ENCODE measurements around the gene NSD2. TPM values are rescaled to one million over a fixed set of nuclear protein-coding genes. Genes with fewer than 3 reads are reported as not detected.

NSD2 gene
- total and polyA plus RNA-seq, 9 of the 15 experiments (the other 6 are each of a cell fraction or from before 2014, with no cell fraction given), result 6.4 to 126 (median 58.8) TPM

DNA sequence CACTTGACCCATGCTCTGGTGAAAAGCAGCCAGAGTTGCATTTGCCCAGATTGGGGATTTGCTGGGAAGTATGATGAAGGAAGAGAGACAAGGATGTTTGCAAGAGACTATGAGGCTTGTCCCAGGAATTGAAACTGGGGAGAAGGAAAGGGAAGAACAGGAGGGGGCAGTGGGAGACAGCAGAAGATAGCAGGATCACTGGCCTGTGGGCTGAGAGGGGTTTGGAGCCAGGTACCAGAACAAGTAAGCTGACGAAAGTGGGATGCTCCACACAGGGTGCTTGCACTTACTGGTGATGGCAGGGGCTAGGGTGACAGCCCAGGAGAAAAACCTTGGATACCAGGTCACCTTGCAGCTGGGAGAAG, 11.8 kb upstream of the NSD2 start:
- Histone ChIP-seq H4K20me1 (replicated peaks; ENCODE audit: control insufficient read depth, insufficient read depth, low read length) (no peaks in the 10 kb centered on the region), H3K36me3 (ENCODE audit: control insufficient read depth, insufficient read depth, low read length) (no peaks in the 10 kb centered on the region; the same call in 2 of the 3 replicates), H2AFZ (ENCODE audit: low read depth, low read length) (no peak overlapping the region), H3K9me3 (replicated peaks; ENCODE audit: control insufficient read depth, insufficient read depth, low read depth, low read length) (no peaks in the 10 kb centered on the region), H3K9me1 (ENCODE audit: control insufficient read depth, insufficient read depth, low read length) (no peaks in the 10 kb centered on the region), H3K27me3 (ENCODE audit: control insufficient read depth in 2 of 2, insufficient read depth in 2 of 2, low read length in 2 of 2) (no peaks in the 10 kb centered on the region), H3K4me3 (no peak overlapping the region), H3K4me2 (ENCODE audit: insufficient read depth, low read length) (no peak overlapping the region), H3K79me2 (ENCODE audit: control insufficient read depth, insufficient read depth, low read length) (peaks cover 37% of the 10 kb centered on the region), H3K9ac (ENCODE audit: insufficient read depth in 1 of 2, low read depth in 2 of 2, low read length in 2 of 2) (peak overlapping the region in 1 of 2 experiments; percentile 26; a peak in 1 of 4 replicates), H3K27ac (ENCODE audit: extremely low read depth, low read depth, low read length) (no peak overlapping the region), H3K4me1 (replicated peaks in 1 of 2; ENCODE audit: control insufficient read depth in 2 of 2, insufficient read depth in 2 of 2, low read length in 2 of 2) (peaks cover 23 to 60% of the 10 kb centered on the region in 2 experiments)
- WGBS (ENCODE audit: insufficient coverage, low coverage, missing lambda C conversion rate), result 20% methylated on average over 1 of the region's 1 CpG
- ChIA-PET POLR2A (interaction anchor here (0.6 to 4.3 kb wide), 5 partner anchors 8 to 13 kb away, joined by 3 to 17 read pairs (median 4); partner anchors contain the start of gene NSD2), CTCF (ENCODE audit: low intra/inter-chr PET ratio) (interaction anchor here (1.0 to 2.1 kb wide), 2 partner anchors 12 to 40 kb away, joined by 6 to 15 read pairs; partner anchors contain the start of gene NSD2)
- FAIRE-seq (no peak), DNase-seq (ENCODE audit: extremely low read depth in 1 of 4, low spot score in 3 of 4) (no peak), ATAC-seq (no peak)
- TF ChIP-seq JUND (IDR thresholded peaks at IDR 0.05; ENCODE audit: borderline replicate concordance, low read depth, low read length) (no peak), JUND (tag; IDR thresholded peaks at IDR 0.05; ENCODE audit: borderline replicate concordance, low read depth, low read length) (no peak), RAD21 (CRISPR knock-in tag; conservative IDR thresholded peaks at IDR 0.05 in 1 of 2, IDR thresholded peaks at IDR 0.05 in 1 of 2) (peak; percentile 20 to 47; a peak in 2 of 4 replicates)
- TF ChIP-seq, protein P1, sequence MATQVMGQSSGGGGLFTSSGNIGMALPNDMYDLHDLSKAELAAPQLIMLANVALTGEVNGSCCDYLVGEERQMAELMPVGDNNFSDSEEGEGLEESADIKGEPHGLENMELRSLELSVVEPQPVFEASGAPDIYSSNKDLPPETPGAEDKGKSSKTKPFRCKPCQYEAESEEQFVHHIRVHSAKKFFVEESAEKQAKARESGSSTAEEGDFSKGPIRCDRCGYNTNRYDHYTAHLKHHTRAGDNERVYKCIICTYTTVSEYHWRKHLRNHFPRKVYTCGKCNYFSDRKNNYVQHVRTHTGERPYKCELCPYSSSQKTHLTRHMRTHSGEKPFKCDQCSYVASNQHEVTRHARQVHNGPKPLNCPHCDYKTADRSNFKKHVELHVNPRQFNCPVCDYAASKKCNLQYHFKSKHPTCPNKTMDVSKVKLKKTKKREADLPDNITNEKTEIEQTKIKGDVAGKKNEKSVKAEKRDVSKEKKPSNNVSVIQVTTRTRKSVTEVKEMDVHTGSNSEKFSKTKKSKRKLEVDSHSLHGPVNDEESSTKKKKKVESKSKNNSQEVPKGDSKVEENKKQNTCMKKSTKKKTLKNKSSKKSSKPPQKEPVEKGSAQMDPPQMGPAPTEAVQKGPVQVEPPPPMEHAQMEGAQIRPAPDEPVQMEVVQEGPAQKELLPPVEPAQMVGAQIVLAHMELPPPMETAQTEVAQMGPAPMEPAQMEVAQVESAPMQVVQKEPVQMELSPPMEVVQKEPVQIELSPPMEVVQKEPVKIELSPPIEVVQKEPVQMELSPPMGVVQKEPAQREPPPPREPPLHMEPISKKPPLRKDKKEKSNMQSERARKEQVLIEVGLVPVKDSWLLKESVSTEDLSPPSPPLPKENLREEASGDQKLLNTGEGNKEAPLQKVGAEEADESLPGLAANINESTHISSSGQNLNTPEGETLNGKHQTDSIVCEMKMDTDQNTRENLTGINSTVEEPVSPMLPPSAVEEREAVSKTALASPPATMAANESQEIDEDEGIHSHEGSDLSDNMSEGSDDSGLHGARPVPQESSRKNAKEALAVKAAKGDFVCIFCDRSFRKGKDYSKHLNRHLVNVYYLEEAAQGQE (IDR thresholded peaks at IDR 0.05; ENCODE audit: borderline replicate concordance), result peak; percentile 27; the same call in 1 of the 2 replicates
- TF ChIP-seq, protein P1 (CRISPR knock-in tag; IDR thresholded peaks at IDR 0.05; ENCODE audit: low read depth), result no peak
- TF ChIP-seq, protein P2, sequence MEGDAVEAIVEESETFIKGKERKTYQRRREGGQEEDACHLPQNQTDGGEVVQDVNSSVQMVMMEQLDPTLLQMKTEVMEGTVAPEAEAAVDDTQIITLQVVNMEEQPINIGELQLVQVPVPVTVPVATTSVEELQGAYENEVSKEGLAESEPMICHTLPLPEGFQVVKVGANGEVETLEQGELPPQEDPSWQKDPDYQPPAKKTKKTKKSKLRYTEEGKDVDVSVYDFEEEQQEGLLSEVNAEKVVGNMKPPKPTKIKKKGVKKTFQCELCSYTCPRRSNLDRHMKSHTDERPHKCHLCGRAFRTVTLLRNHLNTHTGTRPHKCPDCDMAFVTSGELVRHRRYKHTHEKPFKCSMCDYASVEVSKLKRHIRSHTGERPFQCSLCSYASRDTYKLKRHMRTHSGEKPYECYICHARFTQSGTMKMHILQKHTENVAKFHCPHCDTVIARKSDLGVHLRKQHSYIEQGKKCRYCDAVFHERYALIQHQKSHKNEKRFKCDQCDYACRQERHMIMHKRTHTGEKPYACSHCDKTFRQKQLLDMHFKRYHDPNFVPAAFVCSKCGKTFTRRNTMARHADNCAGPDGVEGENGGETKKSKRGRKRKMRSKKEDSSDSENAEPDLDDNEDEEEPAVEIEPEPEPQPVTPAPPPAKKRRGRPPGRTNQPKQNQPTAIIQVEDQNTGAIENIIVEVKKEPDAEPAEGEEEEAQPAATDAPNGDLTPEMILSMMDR (IDR thresholded peaks at IDR 0.05 in 2 of 3, conservative IDR thresholded peaks at IDR 0.05 in 1 of 3; ENCODE audit: insufficient read depth in 2 of 3, low read depth in 1 of 3, low read length in 3 of 3), result peak in 1 of 3 experiments; percentile 36; a peak in 2 of 6 replicates
- no TSS peak for BruUV-seq (replicated peaks)
- intact Hi-C loops (cut with micrococcal nuclease), result no loop called here
- in situ Hi-C loops (cut with MboI), result no loop called here

Data from K562 (cell line).